ENCODE results near the gene TXNRD2. TPM values are rescaled to one million over a fixed set of nuclear protein-coding genes. Genes with fewer than 3 reads are reported as not detected.

Gene TXNRD2
- total and polyA plus RNA-seq, 2 of the 4 experiments (the other 2 are of a cell fraction): 15.6 to 25.7 TPM

DNA sequence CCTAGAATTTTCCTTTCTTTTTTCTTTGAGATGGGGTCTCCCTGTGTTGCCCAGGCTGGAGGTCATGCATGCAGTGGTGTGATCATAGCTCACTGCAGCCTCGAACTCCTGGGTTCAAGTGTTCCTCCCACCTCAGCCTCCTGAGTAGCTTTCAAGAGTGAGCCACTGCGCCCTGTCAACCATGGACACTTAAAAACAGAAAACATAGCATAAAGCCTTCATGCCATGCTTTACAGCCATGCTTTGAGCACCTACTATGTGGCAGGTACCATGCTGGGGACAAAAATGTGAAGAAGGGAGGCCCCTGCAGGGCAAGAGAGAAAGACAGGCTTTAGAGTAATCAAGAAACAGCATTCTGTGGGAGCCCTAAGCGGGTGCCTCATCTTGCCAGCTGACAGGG is 73.3 kb downstream of the TXNRD2 start:
- Histone ChIP-seq H2AK9ac (replicated peaks; ENCODE audit: low read depth, low read length, poor library complexity) (peak overlapping the region; percentile 5), H3K9me3 (ENCODE audit: control insufficient read depth, insufficient read depth, low read length) (no peaks in the 10 kb centered on the region), H3K18ac (ENCODE audit: low read depth, low read length) (no peak overlapping the region), H3K79me1 (ENCODE audit: low read depth in 1 of 2, low read length in 2 of 2) (no peaks in the 10 kb centered on the region), H4K8ac (ENCODE audit: low read depth in 2 of 2, low read length in 2 of 2) (no peak overlapping the region), H2BK15ac (ENCODE audit: low read depth, low read length) (no peak overlapping the region), H2AFZ (replicated peaks; ENCODE audit: low read length, poor library complexity) (peak overlapping the region; percentile 43), H3K27ac (ENCODE audit: insufficient read depth, low read length) (no peak overlapping the region), H3K4me1 (ENCODE audit: control insufficient read depth, insufficient read depth, low read length) (no peaks in the 10 kb centered on the region), H4K20me1 (ENCODE audit: insufficient read depth, low read length) (no peaks in the 10 kb centered on the region), H3K27me3 (ENCODE audit: control insufficient read depth, insufficient read depth, low read length) (no peaks in the 10 kb centered on the region), H2BK120ac (ENCODE audit: low read depth, low read length) (no peak overlapping the region), H4K5ac (ENCODE audit: low read depth, low read length) (no peak overlapping the region), H3K9ac (ENCODE audit: low read depth, low read length) (no peak overlapping the region), H2BK5ac (ENCODE audit: low read depth, low read length, poor library complexity, severe bottlenecking) (no peak overlapping the region), H2BK20ac (ENCODE audit: low read depth, low read length) (no peak overlapping the region), H2AK5ac (ENCODE audit: low read depth, low read length) (no peak overlapping the region), H3K14ac (replicated peaks; ENCODE audit: low read depth, low read length) (no peak overlapping the region), H3K56ac (ENCODE audit: extremely low read depth, insufficient read depth, low read length) (no peak overlapping the region), H3K4me2 (ENCODE audit: low read depth, low read length) (no peak overlapping the region), H3K4me3 (ENCODE audit: insufficient read depth, low read depth, low read length) (no peak overlapping the region), H3K23ac (ENCODE audit: low read depth, low read length) (no peak overlapping the region), H3K9me1 (ENCODE audit: insufficient read depth, low read length) (0 out of 2 replicates have a peak, but pooled peaks cover 2% of the 10 kb centered on the region), H4K91ac (ENCODE audit: insufficient read depth, low read depth, low read length) (no peak overlapping the region), H3K36me3 (ENCODE audit: control insufficient read depth, insufficient read depth, low read length) (no peaks in the 10 kb centered on the region), H3K4ac (ENCODE audit: low read depth, low read length) (no peak overlapping the region)
- dilution Hi-C loops (cut with HindIII; ENCODE audit: low sequenced_read_pairs, unreplicated experiment): no loop called here
- intact Hi-C loops (cut with micrococcal nuclease): no loop called here
- ChIA-PET POLR2A (ENCODE audit: unreplicated experiment) (no interaction called here), CTCF (no interaction called here)
- DNase-seq: no peak
- no TSS peak for BruUV-seq (replicated peaks)
- in situ Hi-C loops (cut with MboI; ENCODE audit: low sequenced_read_pairs): no loop called here
- TF ChIP-seq FOS (IDR thresholded peaks at IDR 0.05; ENCODE audit: low read depth, low read length) (no peak), CEBPB (IDR thresholded peaks at IDR 0.05; ENCODE audit: low read depth, low read length) (no peak), MAFK (IDR thresholded peaks at IDR 0.05; ENCODE audit: low read depth, low read length) (no peak), RFX5 (IDR thresholded peaks at IDR 0.05; ENCODE audit: low read depth, low read length) (no peak), CHD1 (IDR thresholded peaks at IDR 0.05; ENCODE audit: low read depth, low read length) (no peak), SMC3 (IDR thresholded peaks at IDR 0.05; ENCODE audit: low read depth, low read length) (no peak), POLR2A (IDR thresholded peaks at IDR 0.05; ENCODE audit: low read depth, low read length) (no peak), BHLHE40 (IDR thresholded peaks at IDR 0.05; ENCODE audit: low read depth, low read length) (no peak), MXI1 (IDR thresholded peaks at IDR 0.05; ENCODE audit: borderline replicate concordance, low read depth, low read length) (no peak), MAZ (IDR thresholded peaks at IDR 0.05; ENCODE audit: borderline replicate concordance, low read depth, low read length) (no peak)
- TF ChIP-seq, protein P1, sequence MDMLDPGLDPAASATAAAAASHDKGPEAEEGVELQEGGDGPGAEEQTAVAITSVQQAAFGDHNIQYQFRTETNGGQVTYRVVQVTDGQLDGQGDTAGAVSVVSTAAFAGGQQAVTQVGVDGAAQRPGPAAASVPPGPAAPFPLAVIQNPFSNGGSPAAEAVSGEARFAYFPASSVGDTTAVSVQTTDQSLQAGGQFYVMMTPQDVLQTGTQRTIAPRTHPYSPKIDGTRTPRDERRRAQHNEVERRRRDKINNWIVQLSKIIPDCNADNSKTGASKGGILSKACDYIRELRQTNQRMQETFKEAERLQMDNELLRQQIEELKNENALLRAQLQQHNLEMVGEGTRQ (IDR thresholded peaks at IDR 0.05; ENCODE audit: low read depth, low read length): no peak
- no peak for ATAC-seq (ENCODE audit: low read depth)
- 100% methylated on average over 1 of the region's 3 CpGs; no CpG with 5 or more reads in 1 of the 2 experiments for WGBS, 2 experiments (ENCODE audit: extremely low coverage in 2 of 2, insufficient read length in 1 of 2)

All from IMR-90 (cell line).